Panc1 (cell line): ENCODE data around the gene DIS3L2. TPM values are rescaled to one million over a fixed set of nuclear protein-coding genes. Genes with fewer than 3 reads are reported as not detected.

Experiments used
- ATAC-seq: fragments of 200-7000 bp; cut with Tn5 transposase; 2 replicates; pipeline ENCODE4 v1.9.1; 2020; ENCODE audit warnings: mild to moderate bottlenecking, moderate library complexity
- BruUV-seq: library from RNA; stranded (reverse); fragments of 400-500 nt; replicated peaks from 2 replicates; lab custom pipeline; 2021; lab: Mats Ljungman, UMichigan
- CTCF ChIA-PET: fragments of 300-600 bp; sonication (Branson Sonifier 250); formaldehyde crosslinking; loops from one replicate; lab custom pipeline; 2022; ENCODE audit warnings: antibody characterized with exemption; lab: Charles Lee
- POLR2A ChIA-PET: fragments of 300-600 bp; sonication (Branson Sonifier 250); formaldehyde crosslinking; loops from one replicate; lab custom pipeline; 2022; ENCODE audit warnings: antibody characterized with exemption; lab: Charles Lee
- DNase-seq: peaks from one replicate; pipeline ENCODE4 v3.0.0-alpha.2; 2010; ENCODE audit warnings: low read depth, low spot score
- H3K27ac ChIP-seq: 2 replicates; pipeline ENCODE4 v1.5.1; 2011; ENCODE audit warnings: mild to moderate bottlenecking, low read length, inconsistent platforms
- H3K27me3 ChIP-seq: fragments of 200-500 bp; sonication (Bioruptor generic); 2 replicates; pipeline ENCODE4 v1.6.0; 2014; ENCODE audit warnings: low read length, inconsistent platforms; ENCODE audit not compliant: control insufficient read depth, insufficient read depth
- H3K36me3 ChIP-seq: fragments of 200-500 bp; sonication (Bioruptor generic); 2 replicates; pipeline ENCODE4 v1.5.1; 2014; ENCODE audit warnings: inconsistent platforms, mild to moderate bottlenecking, low read length, moderate library complexity; ENCODE audit not compliant: control insufficient read depth, insufficient read depth
- H3K4me1 ChIP-seq: 2 replicates; pipeline ENCODE4 v1.5.1; 2011; ENCODE audit warnings: inconsistent platforms, mild to moderate bottlenecking, low read length, moderate library complexity; ENCODE audit not compliant: control insufficient read depth, insufficient read depth
- H3K4me3 ChIP-seq, 2 experiments: 2 replicates each; pipeline ENCODE4 v1.5.1; 2011 to 2012; ENCODE audit warnings: low read depth in 2 of 2, low read length in 2 of 2, mild to moderate bottlenecking in 2 of 2, inconsistent platforms in 1 of 2, moderate library complexity in 1 of 2
- H3K9me3 ChIP-seq: fragments of 200-500 bp; sonication (Bioruptor generic); 2 replicates; pipeline ENCODE4 v1.5.1; 2014; ENCODE audit warnings: low read depth, mild to moderate bottlenecking, inconsistent platforms, low read length, moderate library complexity; ENCODE audit not compliant: control insufficient read depth, insufficient read depth
- CTCF ChIP-seq: fragments of 450-650 bp; IDR thresholded peaks from 2 replicates; pipeline ENCODE4 v1.5.1; 2017; ENCODE audit warnings: mild to moderate bottlenecking
- POLR2AphosphoS5 ChIP-seq: IDR thresholded peaks from 2 replicates; pipeline ENCODE4 v1.6.1; 2012; ENCODE audit warnings: mild to moderate bottlenecking, low read depth, low read length, moderate library complexity
- REST ChIP-seq, 2 experiments: IDR thresholded peaks; 2 replicates each; pipeline ENCODE4 v1.6.1; 2011 to 2012; ENCODE audit warnings: low read depth in 2 of 2, control low read depth in 1 of 2, low read length in 1 of 2, mild to moderate bottlenecking in 1 of 2, moderate library complexity in 1 of 2; ENCODE audit not compliant: insufficient read depth in 1 of 2
- SIN3A ChIP-seq: IDR thresholded peaks from 2 replicates; pipeline ENCODE4 v1.6.1; 2012; ENCODE audit warnings: low read depth, mild to moderate bottlenecking, low read length, moderate library complexity, borderline replicate concordance; ENCODE audit not compliant: insufficient read depth
- TCF7L2 ChIP-seq: IDR thresholded peaks from 2 replicates; pipeline ENCODE4 v1.6.1; 2011; ENCODE audit warnings: mild to moderate bottlenecking, low read depth, low read length, inconsistent platforms
- in situ Hi-C: cut with HindIII; loops from 2 replicates; pipeline ENCODE4 v1.10.0; 2016; ENCODE audit warnings: low sequenced_read_pairs, low pct_unique_long_range_greater_than_20kb
- intact Hi-C: fragments of 100-400 bp; cut with micrococcal nuclease; formaldehyde crosslinking; loops from one replicate; pipeline ENCODE4 v1.10.0; 2022; ENCODE audit not compliant: unreplicated experiment
- total RNA-seq: library from RNA; stranded (reverse); gene quantifications from one replicate; pipeline ENCODE4 v1.2.1, GENCODE V29; 2021; ENCODE audit not compliant: unreplicated experiment

The DIS3L2 gene
- total RNA-seq, 1 experiment from 2014 or later, result 28.1 TPM

GRCh38 chr2:231917280-231918066 lies 44.0 kb upstream of the DIS3L2 start:
- ChIA-PET CTCF (interaction anchor here (0.7 kb wide), 1 partner anchor 606 kb away, joined by 6 read pairs; no protein-coding TSS in a partner anchor), POLR2A (no interaction called here)
- ATAC-seq (0 out of 2 replicates have a peak, but pooled peaks have one; percentile 39), DNase-seq (no peak)
- H3K36me3 ChIP-seq, result no peaks in the 10 kb centered on the region
- H3K4me3 ChIP-seq, result no peak overlapping the region
- H3K9me3 ChIP-seq, result no peaks in the 10 kb centered on the region
- no peak overlapping the region for H3K27ac ChIP-seq
- no peaks in the 10 kb centered on the region for H3K27me3 ChIP-seq
- TF ChIP-seq SIN3A, result no peak
- TF ChIP-seq TCF7L2, result no peak
- TF ChIP-seq REST (IDR thresholded peaks at IDR 0.05; ENCODE audit: insufficient read depth in 1 of 2, low read depth in 2 of 2, low read length in 1 of 2), result no peak
- no peak for TF ChIP-seq POLR2AphosphoS5
- no peak for TF ChIP-seq CTCF
- intact Hi-C loops (no loop called here), in situ Hi-C loops (no loop called here)
- no TSS peak for BruUV-seq
- H3K4me1 ChIP-seq, result no peaks in the 10 kb centered on the region

- H3K27ac ChIP-seq, result no peak overlapping the region
- no peaks in the 10 kb centered on the region for H3K27me3 ChIP-seq
- CTCF ChIA-PET, result interaction anchor here (0.6 to 0.7 kb wide), 2 partner anchors 274 to 417 kb away, joined by 5 to 6 read pairs; no protein-coding TSS in a partner anchor
- no peaks in the 10 kb centered on the region for H3K4me1 ChIP-seq
- POLR2A ChIA-PET, result no interaction called here
- in situ Hi-C loops (no loop called here), intact Hi-C loops (no loop called here)
- H3K4me3 ChIP-seq, result no peak overlapping the region
- TF ChIP-seq REST (IDR thresholded peaks at IDR 0.05; ENCODE audit: insufficient read depth in 1 of 2, low read depth in 2 of 2, low read length in 1 of 2) (no peak), SIN3A (no peak), TCF7L2 (no peak), CTCF (no peak), POLR2AphosphoS5 (no peak)
- no peak for ATAC-seq
- DNase-seq, result no peak
- BruUV-seq, result no TSS peak
- H3K36me3 ChIP-seq, result no peaks in the 10 kb centered on the region
- no peaks in the 10 kb centered on the region for H3K9me3 ChIP-seq
These were observed 42.8 kb upstream of the DIS3L2 start for GRCh38 chr2:231918501-231919330.
